ENCODE data around the gene ABHD12B.

GRCh38 chr14:50828721-50829488, 42.9 kb upstream of the ABHD12B start:
- TF ChIP-seq EZH2 (IDR thresholded peaks at IDR 0.05): no peak
- no peak for TF ChIP-seq POLR2AphosphoS5 (IDR thresholded peaks at IDR 0.05; ENCODE audit: borderline replicate concordance, low read depth, low read length)

Measured in SK-N-MC (cell line).